Endothelial cell of umbilical vein (primary cell): ENCODE measurements around the gene PIMREG. TPM values are rescaled to one million over a fixed set of nuclear protein-coding genes. Genes with fewer than 3 reads are reported as not detected.

ENCODE experiments used
- BruUV-seq: library from RNA; stranded (reverse); fragments of 400-500 nt; replicated peaks from 2 replicates; lab custom pipeline; 2021; lab: Mats Ljungman, UMichigan
- CTCF ChIA-PET: fragments of 300-600, 350-600 bp; sonication (Branson Sonifier 250); formaldehyde crosslinking; loops from one replicate; lab custom pipeline; 2021; ENCODE audit warnings: antibody characterized with exemption, inconsistent platforms; lab: Charles Lee
- POLR2A ChIA-PET: fragments of 300-600, 350-600 bp; sonication (Branson Sonifier 250); formaldehyde crosslinking; loops from one replicate; lab custom pipeline; 2021; ENCODE audit warnings: antibody characterized with exemption, inconsistent platforms; lab: Charles Lee
- DNase-seq: peaks from one replicate; pipeline ENCODE4 v3.0.0-alpha.2; 2011; ENCODE audit warnings: low read depth, low spot score
- FAIRE-seq: peaks from 2 replicates; lab custom pipeline; 2011; peaks lifted over from hg19 to GRCh38; lab: Jason Lieb, UNC
- H2AFZ ChIP-seq: 2 replicates; pipeline ENCODE4 v1.6.0; 2012; ENCODE audit warnings: low read depth, low read length, control low read depth, inconsistent platforms
- H3K27ac ChIP-seq: 2 replicates; pipeline ENCODE4 v1.5.1; 2011; ENCODE audit warnings: low read depth, mild to moderate bottlenecking, control low read depth, low read length, moderate library complexity; ENCODE audit not compliant: insufficient read depth
- H3K27me3 ChIP-seq, 2 experiments: 2 replicates each; pipeline versions ENCODE4 v1.6.0 to v1.6.1; 2011; ENCODE audit warnings: low read length in 2 of 2, mixed read lengths in 1 of 2; ENCODE audit not compliant: control insufficient read depth in 2 of 2, insufficient read depth in 2 of 2
- H3K36me3 ChIP-seq, 2 experiments: 2 replicates in 1 of 2; 3 replicates in 1 of 2; pipeline ENCODE4 v1.5.1; 2011; ENCODE audit warnings: low read length in 2 of 2, mild to moderate bottlenecking in 1 of 2, moderate library complexity in 1 of 2; ENCODE audit not compliant: control insufficient read depth in 2 of 2, insufficient read depth in 2 of 2; ENCODE audit errors: extremely low read depth in 1 of 2
- H3K4me1 ChIP-seq: 3 replicates; pipeline ENCODE4 v1.5.1; 2011; ENCODE audit warnings: mild to moderate bottlenecking, low read length; ENCODE audit not compliant: control insufficient read depth, insufficient read depth; ENCODE audit errors: extremely low read depth
- H3K4me2 ChIP-seq: 2 replicates; pipeline ENCODE4 v1.6.1; 2011; ENCODE audit warnings: low read length, control low read depth, mixed read lengths; ENCODE audit not compliant: insufficient read depth
- H3K4me3 ChIP-seq, 3 experiments: fragments of 200-600 bp in 1 of 3; sonication (generic), shearing (Covaris generic) in 1 of 3; replicated peaks in 1 of 3; 2 replicates each; pipeline ENCODE4 v1.5.1; 2011 to 2016; ENCODE audit warnings: control low read depth in 3 of 3, low read length in 3 of 3, mild to moderate bottlenecking in 2 of 3, inconsistent platforms in 1 of 3, low read depth in 1 of 3, moderate library complexity in 1 of 3; ENCODE audit not compliant: insufficient read depth in 1 of 3
- H3K79me2 ChIP-seq: 2 replicates; pipeline ENCODE4 v1.6.0; 2012; ENCODE audit warnings: low read length, inconsistent platforms; ENCODE audit not compliant: control insufficient read depth, insufficient read depth
- H3K9ac ChIP-seq: replicated peaks from 2 replicates; pipeline ENCODE3; 2011; ENCODE audit warnings: low read length, control low read depth; ENCODE audit not compliant: insufficient read depth; ENCODE audit errors: extremely low read depth
- H3K9me1 ChIP-seq: replicated peaks from 3 replicates; pipeline ENCODE4 v1.6.0; 2011; ENCODE audit warnings: mild to moderate bottlenecking, low read length; ENCODE audit not compliant: control insufficient read depth, insufficient read depth; ENCODE audit errors: extremely low read depth
- H3K9me3 ChIP-seq: replicated peaks from 2 replicates; pipeline ENCODE4 v1.5.1; 2012; ENCODE audit warnings: low read length, inconsistent platforms; ENCODE audit not compliant: control insufficient read depth, insufficient read depth
- H4K20me1 ChIP-seq: replicated peaks from 2 replicates; pipeline ENCODE3; 2011; ENCODE audit warnings: mild to moderate bottlenecking, low read length; ENCODE audit not compliant: control insufficient read depth, insufficient read depth; ENCODE audit errors: extremely low read depth
- EZH2 ChIP-seq: IDR thresholded peaks from 2 replicates; pipeline ENCODE4 v1.6.1; 2012; ENCODE audit warnings: borderline replicate concordance, low read depth, mild to moderate bottlenecking, moderate library complexity, low read length, inconsistent platforms; ENCODE audit not compliant: severe bottlenecking
- FOS ChIP-seq: IDR thresholded peaks from 2 replicates; pipeline ENCODE4 v1.6.1; 2011; ENCODE audit warnings: mild to moderate bottlenecking, low read length, moderate library complexity, borderline replicate concordance; ENCODE audit not compliant: insufficient read depth
- GATA2 ChIP-seq: IDR thresholded peaks from 2 replicates; pipeline ENCODE4 v1.7.0; 2011; ENCODE audit warnings: low read depth, mild to moderate bottlenecking, moderate library complexity, mixed read lengths, low read length; ENCODE audit not compliant: insufficient read length, insufficient read depth
- JUN ChIP-seq: IDR thresholded peaks from 2 replicates; pipeline ENCODE4 v1.6.1; 2011; ENCODE audit warnings: borderline replicate concordance, low read depth; ENCODE audit not compliant: insufficient read length, insufficient read depth
- MYC ChIP-seq: IDR thresholded peaks from one replicate; pipeline ENCODE4 v1.6.1; 2011; ENCODE audit warnings: mild to moderate bottlenecking, low read depth, low read length
- POLR2A ChIP-seq: IDR thresholded peaks from 2 replicates; pipeline ENCODE4 v1.6.1; 2012; ENCODE audit warnings: low read depth, mild to moderate bottlenecking, control low read depth, low read length
- dilution Hi-C: fragments of 300-500 bp; cut with MboI; formaldehyde crosslinking; loops from one replicate; pipeline ENCODE4 v1.15.0; 2019; ENCODE audit warnings: low sequenced_read_pairs; ENCODE audit not compliant: extremely low pct_ligation_motif_present
- intact Hi-C: fragments of 100-400 bp; cut with micrococcal nuclease; formaldehyde crosslinking; loops from one replicate; pipeline ENCODE4 v1.10.0; 2022
- polyA plus RNA-seq, 4 experiments: library from polyadenylated mRNA; depleted of rRNA in 3 of 4; stranded (reverse) in 3 of 4; unstranded in 1 of 4; fragments of >200 nt; gene quantifications; 2 replicates each; pipeline versions ENCODE4 v1.2.1 to v1.2.3, GENCODE V29; 2011 to 2012; ENCODE audit warnings: missing spikeins in 1 of 4
- total RNA-seq: library from RNA; stranded (reverse); gene quantifications from 2 replicates; pipeline ENCODE4 v1.2.3, GENCODE V29; 2021
- TF ChIP-seq, protein P1 (sequence below): IDR thresholded peaks from 2 replicates; pipeline ENCODE4 v1.6.1; 2011; ENCODE audit not compliant: insufficient read depth, insufficient read length

The PIMREG gene
- total and polyA plus RNA-seq, 2 donors (not counting 3 experiments of a cell fraction or from before 2014, with no cell fraction given): 26.3 to 37.7 TPM

DNA sequence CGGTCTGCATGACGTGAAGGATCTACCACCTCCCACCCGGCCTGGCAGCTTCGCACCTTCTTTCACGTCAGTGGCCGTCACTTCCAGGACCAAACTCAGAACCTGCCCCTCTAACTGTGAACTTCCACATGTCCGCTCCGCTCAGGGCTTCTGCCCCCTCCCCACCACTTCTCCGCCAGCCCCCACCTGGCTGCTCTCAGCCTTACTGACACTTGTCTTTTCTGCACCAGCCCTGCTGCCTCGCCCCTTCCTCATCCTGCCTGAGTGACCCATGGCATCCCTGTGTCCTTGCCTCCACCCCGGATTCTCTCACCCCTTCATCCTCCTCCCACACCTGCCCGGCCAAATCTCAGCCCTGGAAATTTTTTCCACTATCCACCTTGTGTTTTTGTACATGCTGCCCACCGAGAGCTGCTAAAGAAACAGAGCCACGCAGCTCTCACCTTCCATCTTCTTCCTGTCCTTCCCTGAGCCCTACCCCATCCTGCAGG is 14.2 kb downstream of the PIMREG start:
- CTCF ChIA-PET: no interaction called here
- Histone ChIP-seq H3K9me3 (no peaks in the 10 kb centered on the region), H3K36me3 (no peaks in the 10 kb centered on the region), H4K20me1 (no peaks in the 10 kb centered on the region), H3K4me2 (no peak overlapping the region), H3K4me3 (no peak overlapping the region), H3K9me1 (no peaks in the 10 kb centered on the region), H3K4me1 (peaks cover 8% of the 10 kb centered on the region), H3K27ac (no peak overlapping the region), H2AFZ (no peak overlapping the region), H3K27me3 (peaks cover 0 to 3% of the 10 kb centered on the region in 2 experiments), H3K79me2 (no peaks in the 10 kb centered on the region), H3K9ac (no peak overlapping the region)
- intact Hi-C loops (no loop called here), dilution Hi-C loops (no loop called here)
- TF ChIP-seq JUN (no peak), FOS (no peak), GATA2 (no peak)
- no peak for DNase-seq
- POLR2A ChIA-PET: no interaction called here
- BruUV-seq: no TSS peak
- FAIRE-seq: no peak

DNA sequence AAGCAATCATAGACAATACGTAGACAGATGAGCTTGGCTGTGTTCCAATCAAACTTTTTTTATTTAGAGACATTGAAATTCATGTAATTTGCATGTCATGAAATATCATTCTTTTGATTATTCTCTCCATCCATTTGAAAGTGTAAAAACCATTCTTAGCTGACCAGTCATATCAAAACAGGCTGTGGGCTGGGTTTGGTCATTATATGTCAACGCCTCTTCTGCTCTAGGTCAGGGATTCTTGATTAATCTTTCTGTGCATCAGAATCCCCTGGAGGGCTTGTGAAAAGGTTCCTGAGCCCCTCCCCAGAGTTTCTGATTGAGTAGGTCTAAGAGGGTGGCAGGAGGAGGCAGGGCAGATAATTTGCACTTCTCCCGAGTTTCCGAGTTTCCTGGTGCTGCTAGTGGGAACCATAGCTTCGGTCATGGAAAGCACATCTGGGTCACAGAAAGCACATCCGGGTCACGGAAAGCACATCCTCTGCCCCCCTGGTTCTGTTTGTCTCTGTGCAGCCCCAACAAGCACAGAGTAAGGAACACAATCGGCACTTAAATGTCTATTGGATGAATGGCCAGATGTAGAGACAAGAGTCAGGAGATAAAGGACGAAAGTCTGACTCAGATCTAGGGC is 16.4 kb downstream of the PIMREG start:
- POLR2A ChIA-PET: no interaction called here

More for the DNA sequence above, 16.4 kb downstream of the PIMREG start:
- H3K9me3 ChIP-seq: no peaks in the 10 kb centered on the region
- H3K4me1 ChIP-seq: peaks cover 8% of the 10 kb centered on the region
- no peak overlapping the region for H3K27ac ChIP-seq
- H3K27me3 ChIP-seq: no peaks in the 10 kb centered on the region
- dilution Hi-C loops: no loop called here
- FAIRE-seq (no peak), DNase-seq (no peak)
- no peaks in the 10 kb centered on the region for H3K9me1 ChIP-seq
- no peaks in the 10 kb centered on the region for H3K79me2 ChIP-seq
- intact Hi-C loops: no loop called here
- H3K4me3 ChIP-seq: no peak overlapping the region
- no peak for TF ChIP-seq FOS
- TF ChIP-seq EZH2: no peak
- TF ChIP-seq, protein P1, sequence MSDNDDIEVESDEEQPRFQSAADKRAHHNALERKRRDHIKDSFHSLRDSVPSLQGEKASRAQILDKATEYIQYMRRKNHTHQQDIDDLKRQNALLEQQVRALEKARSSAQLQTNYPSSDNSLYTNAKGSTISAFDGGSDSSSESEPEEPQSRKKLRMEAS: no peak
- no peak for TF ChIP-seq JUN
- no peak for TF ChIP-seq POLR2A
- TF ChIP-seq MYC: no peak
- no peak overlapping the region for H3K4me2 ChIP-seq
- no TSS peak for BruUV-seq
- H2AFZ ChIP-seq: no peak overlapping the region
- H3K36me3 ChIP-seq: no peaks in the 10 kb centered on the region
- CTCF ChIA-PET: interaction anchor here (1.3 to 1.5 kb wide), 2 partner anchors 11 to 12 kb away, joined by 4 read pairs; no protein-coding TSS in a partner anchor
- H3K9ac ChIP-seq: no peak overlapping the region
- no peaks in the 10 kb centered on the region for H4K20me1 ChIP-seq
